ENCODE results near the gene POLR3G. TPM values are rescaled to one million over a fixed set of nuclear protein-coding genes. Genes with fewer than 3 reads are reported as not detected.

POLR3G gene
- total and polyA plus RNA-seq, 2 experiments from 2014 or later = 0.79 to 3.5 TPM

DNA sequence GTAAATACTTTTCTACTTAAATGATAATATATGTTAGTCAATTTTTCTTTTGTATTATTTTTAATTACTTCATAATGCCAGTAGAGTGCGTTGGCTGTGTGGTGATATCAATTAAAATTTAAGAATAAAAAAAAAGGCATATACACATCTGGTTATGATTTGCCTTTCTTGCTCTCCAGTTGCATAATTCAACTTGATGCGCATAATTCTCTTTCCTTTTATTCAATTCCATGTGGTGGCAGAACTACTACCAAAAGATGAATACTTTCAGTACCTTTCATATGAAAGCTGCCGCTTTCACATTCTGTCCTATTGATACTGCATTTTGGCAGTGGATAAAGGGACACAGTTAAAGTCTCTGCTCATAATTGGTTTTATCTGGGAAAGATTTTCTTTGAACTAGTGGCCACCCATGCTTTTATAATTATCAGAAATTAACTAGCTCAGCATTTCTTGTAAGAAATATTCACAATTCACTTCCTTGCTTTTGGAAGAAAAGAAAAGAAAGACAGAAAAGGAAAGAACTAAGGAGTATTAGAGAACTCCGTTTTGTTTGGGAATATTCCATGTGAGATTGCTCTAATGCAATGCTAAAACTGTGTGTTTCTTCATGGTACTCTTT lies 71.7 kb downstream of the POLR3G start:
- TF ChIP-seq, protein P1, sequence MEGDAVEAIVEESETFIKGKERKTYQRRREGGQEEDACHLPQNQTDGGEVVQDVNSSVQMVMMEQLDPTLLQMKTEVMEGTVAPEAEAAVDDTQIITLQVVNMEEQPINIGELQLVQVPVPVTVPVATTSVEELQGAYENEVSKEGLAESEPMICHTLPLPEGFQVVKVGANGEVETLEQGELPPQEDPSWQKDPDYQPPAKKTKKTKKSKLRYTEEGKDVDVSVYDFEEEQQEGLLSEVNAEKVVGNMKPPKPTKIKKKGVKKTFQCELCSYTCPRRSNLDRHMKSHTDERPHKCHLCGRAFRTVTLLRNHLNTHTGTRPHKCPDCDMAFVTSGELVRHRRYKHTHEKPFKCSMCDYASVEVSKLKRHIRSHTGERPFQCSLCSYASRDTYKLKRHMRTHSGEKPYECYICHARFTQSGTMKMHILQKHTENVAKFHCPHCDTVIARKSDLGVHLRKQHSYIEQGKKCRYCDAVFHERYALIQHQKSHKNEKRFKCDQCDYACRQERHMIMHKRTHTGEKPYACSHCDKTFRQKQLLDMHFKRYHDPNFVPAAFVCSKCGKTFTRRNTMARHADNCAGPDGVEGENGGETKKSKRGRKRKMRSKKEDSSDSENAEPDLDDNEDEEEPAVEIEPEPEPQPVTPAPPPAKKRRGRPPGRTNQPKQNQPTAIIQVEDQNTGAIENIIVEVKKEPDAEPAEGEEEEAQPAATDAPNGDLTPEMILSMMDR (IDR thresholded peaks at IDR 0.05; ENCODE audit: poor library complexity) = no peak
- TF ChIP-seq EZH2 (IDR thresholded peaks at IDR 0.05; ENCODE audit: borderline replicate concordance) (no peak), EZH2phosphoT487 (IDR thresholded peaks at IDR 0.05; ENCODE audit: low read depth, severe bottlenecking, unreplicated experiment) (no peak)
- no peaks in the 10 kb centered on the region for H4K20me1 ChIP-seq (ENCODE audit: insufficient read depth, poor library complexity, severe bottlenecking)
- no peaks in the 10 kb centered on the region for H3K27me3 ChIP-seq
- no peak overlapping the region for H3K27ac ChIP-seq
- no peaks in the 10 kb centered on the region for H3K79me2 ChIP-seq
- 76% methylated on average over 4 of the region's 4 CpGs for WGBS (ENCODE audit: low lambda C conversion rate, missing lambda C conversion rate)
- H2AFZ ChIP-seq = no peak overlapping the region
- no peaks in the 10 kb centered on the region for H3K9me3 ChIP-seq (ENCODE audit: low read depth)
- no peak for DNase-seq (ENCODE audit: low spot score)
- no peak overlapping the region for H3K4me3 ChIP-seq
- peaks cover 9% of the 10 kb centered on the region for H3K4me1 ChIP-seq (ENCODE audit: insufficient read depth)
- H3K36me3 ChIP-seq (replicated peaks; ENCODE audit: insufficient read depth, low read depth) = no peaks in the 10 kb centered on the region
- no peaks in the 10 kb centered on the region for H3K9me2 ChIP-seq (replicated peaks; ENCODE audit: insufficient read depth)
- H3K4me2 ChIP-seq = no peak overlapping the region

DNA sequence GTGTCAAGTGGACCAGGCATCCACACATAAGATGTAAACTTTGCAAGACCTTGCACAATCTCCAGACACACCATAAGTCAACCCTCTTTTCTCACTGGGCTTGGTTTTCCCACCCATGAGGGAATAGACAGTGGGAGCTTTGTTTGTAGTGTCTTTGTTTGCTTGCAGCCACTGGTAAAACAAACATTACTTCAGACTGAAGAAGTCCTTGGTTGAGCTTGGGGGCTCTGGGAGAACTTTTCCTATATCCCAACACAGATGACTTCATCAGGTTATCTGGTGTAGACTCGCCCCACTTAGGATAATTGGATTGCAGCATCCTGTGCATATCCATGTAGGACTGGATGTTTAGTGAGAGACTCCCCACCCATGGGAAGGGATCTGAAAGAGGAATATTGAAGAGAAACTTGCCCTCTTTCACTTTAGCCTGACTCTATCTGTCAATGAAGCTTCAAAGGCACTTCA lies 72.4 kb downstream of the POLR3G start:
- Histone ChIP-seq H2AFZ (no peak overlapping the region), H3K4me3 (no peak overlapping the region), H3K4me2 (no peak overlapping the region), H3K79me2 (no peaks in the 10 kb centered on the region), H3K36me3 (replicated peaks; ENCODE audit: insufficient read depth, low read depth) (no peaks in the 10 kb centered on the region), H3K9me3 (ENCODE audit: low read depth) (no peaks in the 10 kb centered on the region), H3K27ac (no peak overlapping the region), H3K9me2 (replicated peaks; ENCODE audit: insufficient read depth) (no peaks in the 10 kb centered on the region), H3K4me1 (ENCODE audit: insufficient read depth) (peaks cover 9% of the 10 kb centered on the region), H4K20me1 (ENCODE audit: insufficient read depth, poor library complexity, severe bottlenecking) (no peaks in the 10 kb centered on the region), H3K27me3 (no peaks in the 10 kb centered on the region)
- 53% methylated on average over 1 of the region's 1 CpG for WGBS (ENCODE audit: low lambda C conversion rate, missing lambda C conversion rate)
- DNase-seq (ENCODE audit: low spot score) = peak; percentile 4
- TF ChIP-seq EZH2phosphoT487 (IDR thresholded peaks at IDR 0.05; ENCODE audit: low read depth, severe bottlenecking, unreplicated experiment) = no peak
- TF ChIP-seq EZH2 (IDR thresholded peaks at IDR 0.05; ENCODE audit: borderline replicate concordance) = no peak
- TF ChIP-seq, protein P1 (IDR thresholded peaks at IDR 0.05; ENCODE audit: poor library complexity) = no peak

DNA sequence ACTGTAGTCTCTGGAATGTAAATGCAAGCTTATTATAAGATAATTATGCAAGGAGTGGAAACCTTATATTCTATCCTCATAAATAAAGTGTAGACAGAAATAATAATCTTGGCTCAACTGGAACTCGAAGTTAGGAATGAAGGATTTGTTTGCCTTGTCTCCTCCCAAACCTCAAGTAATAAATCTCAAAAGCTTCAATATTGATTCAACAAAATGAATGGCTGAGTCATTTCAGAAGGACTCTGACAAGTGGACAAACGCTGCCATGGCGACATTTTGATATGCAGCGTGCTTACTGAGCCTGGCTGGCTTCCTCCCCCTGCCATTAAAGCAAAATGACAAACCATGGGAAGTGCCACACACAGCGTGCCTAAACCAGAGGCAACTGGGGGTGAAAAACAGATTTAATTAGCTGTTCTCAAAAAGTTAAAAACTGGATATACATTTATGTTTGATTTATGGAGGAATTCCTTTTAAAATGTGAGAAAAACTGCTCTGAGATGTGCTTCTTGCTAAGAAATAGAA lies 73.5 kb downstream of the POLR3G start:
- TF ChIP-seq, protein P1 (IDR thresholded peaks at IDR 0.05; ENCODE audit: poor library complexity) = no peak
- TF ChIP-seq EZH2 (IDR thresholded peaks at IDR 0.05; ENCODE audit: borderline replicate concordance) = no peak
- no peak for TF ChIP-seq EZH2phosphoT487 (IDR thresholded peaks at IDR 0.05; ENCODE audit: low read depth, severe bottlenecking, unreplicated experiment)
- Histone ChIP-seq H3K9me2 (replicated peaks; ENCODE audit: insufficient read depth) (no peaks in the 10 kb centered on the region), H4K20me1 (ENCODE audit: insufficient read depth, poor library complexity, severe bottlenecking) (no peaks in the 10 kb centered on the region), H3K36me3 (replicated peaks; ENCODE audit: insufficient read depth, low read depth) (no peaks in the 10 kb centered on the region), H2AFZ (no peak overlapping the region), H3K27ac (peak overlapping the region; percentile 6), H3K4me3 (no peak overlapping the region), H3K79me2 (no peaks in the 10 kb centered on the region), H3K4me1 (ENCODE audit: insufficient read depth) (peaks cover 9% of the 10 kb centered on the region), H3K4me2 (peak overlapping the region; percentile 23), H3K9me3 (ENCODE audit: low read depth) (no peaks in the 10 kb centered on the region), H3K27me3 (no peaks in the 10 kb centered on the region)
- peak; percentile 70 for DNase-seq (ENCODE audit: low spot score)
- 25% methylated on average over 5 of the region's 5 CpGs for WGBS (ENCODE audit: low lambda C conversion rate, missing lambda C conversion rate)

All from hepatocyte (in vitro differentiated cells).